Left ventricle myocardium inferior (tissue), 1 donor: ENCODE data around the gene RFWD3. TPM values are rescaled to one million over a fixed set of nuclear protein-coding genes. Genes with fewer than 3 reads are reported as not detected.

Source experiments
- DNase-seq: peaks from one replicate; pipeline ENCODE4 v3.0.0-alpha.2; 2020
- H3K27ac ChIP-seq: fragments of 200-600 bp; replicated peaks from 2 replicates; pipeline ENCODE4 v1.8.0; 2021
- H3K27me3 ChIP-seq: fragments of 200-600 bp; 2 replicates; pipeline ENCODE4 v1.8.0; 2021; ENCODE audit warnings: low read depth
- H3K36me3 ChIP-seq: fragments of 200-600 bp; 2 replicates; pipeline ENCODE4 v1.8.0; 2021
- H3K4me1 ChIP-seq: fragments of 200-600 bp; 2 replicates; pipeline ENCODE4 v1.8.0; 2021
- H3K4me3 ChIP-seq: fragments of 200-600 bp; 2 replicates; pipeline ENCODE4 v1.8.0; 2021; ENCODE audit warnings: mild to moderate bottlenecking, moderate library complexity
- H3K9me3 ChIP-seq: fragments of 200-600 bp; replicated peaks from 2 replicates; pipeline ENCODE4 v1.8.0; 2021
- intact Hi-C: fragments of 100-400 bp; cut with micrococcal nuclease; formaldehyde crosslinking; loops from one replicate; pipeline ENCODE4 v1.11.0; 2022
- total RNA-seq: library from RNA; stranded (reverse); fragmentation: NEBNext Ultra II Directional; extraction: Animal tissue kit (Norgen Biotek cat#: 25700); gene quantifications from one replicate; pipeline ENCODE4 v1.2.1, GENCODE V29; 2021
- TF ChIP-seq, protein P1 (sequence below): fragments of 200-600 bp; IDR thresholded peaks from 2 replicates; pipeline ENCODE4 v1.8.0; 2021; ENCODE audit warnings: antibody characterized with exemption, mild to moderate bottlenecking, borderline replicate concordance
- donor health status: DM: no; HTN: yes; CAD: no; lungs with severe emphysema.

The RFWD3 gene
- total RNA-seq, 1 donor from 2014 or later: 5.9 TPM

DNA sequence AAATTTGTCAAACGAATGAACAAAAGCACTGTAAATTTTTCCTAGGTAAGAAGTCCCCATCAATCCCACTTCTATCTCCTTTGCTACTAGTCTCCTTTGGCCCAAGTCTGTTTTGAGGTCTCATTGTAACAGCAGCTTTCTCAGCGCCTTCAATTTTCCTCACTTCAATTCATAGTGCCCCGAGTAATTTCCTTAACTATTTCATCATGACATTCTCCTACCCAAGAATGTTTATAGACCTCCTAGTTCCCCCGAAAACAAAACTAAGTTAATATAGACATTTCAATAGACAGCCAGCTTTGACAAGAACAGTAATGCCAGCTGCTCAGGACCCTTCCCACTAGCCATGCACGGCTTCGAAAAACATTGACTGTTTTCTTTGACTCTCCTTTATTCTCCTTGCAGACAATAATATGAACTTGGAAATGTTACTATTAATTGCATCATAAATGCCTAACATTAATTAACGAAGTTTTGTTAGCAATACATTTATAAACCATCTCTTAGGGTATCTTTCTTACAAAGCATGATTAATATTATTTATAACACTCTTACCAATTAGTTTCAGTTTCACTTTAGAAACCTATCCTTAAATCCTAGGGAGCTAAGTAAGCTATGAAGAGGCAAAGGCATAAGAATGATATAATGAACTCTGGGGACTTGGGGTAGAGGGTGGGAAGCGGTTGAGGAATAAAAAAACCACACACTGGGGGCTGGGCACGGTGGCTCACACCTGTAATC lies 82.6 kb downstream of the RFWD3 start:
- H3K27me3 ChIP-seq: no peaks in the 10 kb centered on the region
- intact Hi-C loops: no loop called here
- H3K9me3 ChIP-seq: no peaks in the 10 kb centered on the region
- H3K4me1 ChIP-seq: peaks cover 21% of the 10 kb centered on the region
- no peak for DNase-seq
- no peaks in the 10 kb centered on the region for H3K36me3 ChIP-seq
- TF ChIP-seq, protein P1, sequence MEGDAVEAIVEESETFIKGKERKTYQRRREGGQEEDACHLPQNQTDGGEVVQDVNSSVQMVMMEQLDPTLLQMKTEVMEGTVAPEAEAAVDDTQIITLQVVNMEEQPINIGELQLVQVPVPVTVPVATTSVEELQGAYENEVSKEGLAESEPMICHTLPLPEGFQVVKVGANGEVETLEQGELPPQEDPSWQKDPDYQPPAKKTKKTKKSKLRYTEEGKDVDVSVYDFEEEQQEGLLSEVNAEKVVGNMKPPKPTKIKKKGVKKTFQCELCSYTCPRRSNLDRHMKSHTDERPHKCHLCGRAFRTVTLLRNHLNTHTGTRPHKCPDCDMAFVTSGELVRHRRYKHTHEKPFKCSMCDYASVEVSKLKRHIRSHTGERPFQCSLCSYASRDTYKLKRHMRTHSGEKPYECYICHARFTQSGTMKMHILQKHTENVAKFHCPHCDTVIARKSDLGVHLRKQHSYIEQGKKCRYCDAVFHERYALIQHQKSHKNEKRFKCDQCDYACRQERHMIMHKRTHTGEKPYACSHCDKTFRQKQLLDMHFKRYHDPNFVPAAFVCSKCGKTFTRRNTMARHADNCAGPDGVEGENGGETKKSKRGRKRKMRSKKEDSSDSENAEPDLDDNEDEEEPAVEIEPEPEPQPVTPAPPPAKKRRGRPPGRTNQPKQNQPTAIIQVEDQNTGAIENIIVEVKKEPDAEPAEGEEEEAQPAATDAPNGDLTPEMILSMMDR: no peak
- no peak overlapping the region for H3K27ac ChIP-seq
- no peak overlapping the region for H3K4me3 ChIP-seq

DNA sequence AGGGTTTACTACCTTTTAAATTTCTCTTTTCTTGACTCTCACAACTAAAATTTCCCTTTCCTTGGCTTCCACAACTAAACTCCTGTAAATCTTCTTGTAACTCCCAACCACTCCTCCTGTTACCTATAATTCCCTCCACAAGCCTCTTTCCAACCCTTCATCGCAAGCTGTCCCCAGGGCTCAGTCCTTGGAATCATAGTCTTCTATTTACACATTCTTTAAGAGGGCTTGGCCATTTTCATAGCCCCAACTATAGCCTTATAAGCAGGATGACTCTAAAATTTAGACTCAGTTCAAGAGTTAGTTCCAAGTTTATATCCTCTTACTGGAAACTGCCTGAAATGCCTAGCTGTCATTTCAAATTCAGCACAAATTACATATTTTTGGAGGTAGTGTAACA lies 83.7 kb downstream of the RFWD3 start:
- H3K9me3 ChIP-seq: no peaks in the 10 kb centered on the region
- no peaks in the 10 kb centered on the region for H3K36me3 ChIP-seq
- no peak for DNase-seq
- TF ChIP-seq, protein P1: no peak
- H3K27ac ChIP-seq: no peak overlapping the region
- intact Hi-C loops: no loop called here
- H3K4me3 ChIP-seq: no peak overlapping the region
- no peaks in the 10 kb centered on the region for H3K27me3 ChIP-seq
- peaks cover 33% of the 10 kb centered on the region for H3K4me1 ChIP-seq

DNA sequence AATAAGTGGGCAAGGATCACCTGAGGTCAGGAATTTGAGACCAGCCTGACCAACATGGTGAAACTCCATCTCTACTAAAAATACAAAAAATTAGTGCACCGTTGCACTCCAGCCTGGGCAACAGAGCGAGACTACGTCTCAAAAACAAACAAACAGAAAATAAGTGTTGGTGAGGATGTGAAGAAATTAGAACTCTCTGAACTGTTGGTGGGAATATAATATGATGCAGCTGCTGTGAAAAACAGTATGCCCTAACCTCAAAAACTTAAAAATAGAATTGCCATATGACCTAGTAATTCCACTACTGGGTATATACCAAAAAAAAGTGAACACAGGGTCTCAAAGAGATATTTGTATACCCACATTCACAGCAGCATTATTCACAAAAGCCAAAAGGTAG lies 85.8 kb downstream of the RFWD3 start:
- no peaks in the 10 kb centered on the region for H3K36me3 ChIP-seq
- H3K4me1 ChIP-seq: peaks cover 48% of the 10 kb centered on the region
- no peaks in the 10 kb centered on the region for H3K9me3 ChIP-seq
- no peak overlapping the region for H3K27ac ChIP-seq
- DNase-seq: no peak
- no peak overlapping the region for H3K4me3 ChIP-seq
- TF ChIP-seq, protein P1: no peak
- H3K27me3 ChIP-seq: no peaks in the 10 kb centered on the region
- intact Hi-C loops: no loop called here

DNA sequence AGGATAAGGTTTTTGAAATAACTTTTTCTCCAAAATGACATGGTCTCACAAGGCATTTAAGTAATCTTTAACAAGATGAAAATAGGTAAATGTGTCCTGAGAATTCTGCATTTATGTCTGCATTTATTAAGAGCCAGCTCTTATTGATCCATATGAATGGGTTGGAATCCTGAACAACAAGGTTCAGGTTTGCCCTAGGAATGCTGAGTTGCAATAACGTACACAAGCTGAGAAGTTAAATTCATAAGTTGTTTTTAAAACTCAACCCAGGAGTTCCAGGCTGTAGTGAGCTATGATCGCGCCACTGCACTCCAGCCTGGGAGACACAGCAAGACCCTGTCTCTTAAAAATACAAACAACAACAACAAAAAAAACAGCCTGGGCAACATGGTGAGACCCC lies 87.8 kb downstream of the RFWD3 start:
- Histone ChIP-seq H3K27ac (no peak overlapping the region), H3K4me3 (no peak overlapping the region), H3K27me3 (no peaks in the 10 kb centered on the region), H3K4me1 (peaks cover 58% of the 10 kb centered on the region), H3K36me3 (no peaks in the 10 kb centered on the region), H3K9me3 (no peaks in the 10 kb centered on the region)
- TF ChIP-seq, protein P1: no peak
- intact Hi-C loops: no loop called here
- no peak for DNase-seq

DNA sequence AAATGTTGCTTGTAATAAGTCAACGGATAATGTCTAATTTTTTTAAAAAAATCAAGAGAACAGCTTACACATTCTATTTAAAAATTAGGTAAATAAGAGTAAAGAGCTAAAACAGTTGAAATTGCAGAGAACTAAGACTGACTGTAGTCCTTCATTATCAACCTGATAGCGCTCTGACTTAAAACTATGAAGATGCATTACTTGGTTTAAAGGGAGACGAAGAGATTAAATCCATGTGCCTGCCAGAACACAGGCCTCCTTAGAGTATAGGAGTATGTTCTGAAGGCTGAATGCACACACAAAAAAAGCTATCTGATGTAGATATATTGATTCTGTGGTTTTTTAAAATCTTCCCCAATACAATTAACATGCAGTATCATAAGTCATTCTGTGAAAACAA lies 88.2 kb downstream of the RFWD3 start:
- Histone ChIP-seq H3K4me1 (peaks cover 62% of the 10 kb centered on the region), H3K36me3 (no peaks in the 10 kb centered on the region), H3K9me3 (no peaks in the 10 kb centered on the region), H3K27me3 (no peaks in the 10 kb centered on the region), H3K4me3 (no peak overlapping the region), H3K27ac (no peak overlapping the region)
- TF ChIP-seq, protein P1: no peak
- intact Hi-C loops: no loop called here
- no peak for DNase-seq
